ENCODE results near the gene CAPZB.

CAPZB gene

DNA sequence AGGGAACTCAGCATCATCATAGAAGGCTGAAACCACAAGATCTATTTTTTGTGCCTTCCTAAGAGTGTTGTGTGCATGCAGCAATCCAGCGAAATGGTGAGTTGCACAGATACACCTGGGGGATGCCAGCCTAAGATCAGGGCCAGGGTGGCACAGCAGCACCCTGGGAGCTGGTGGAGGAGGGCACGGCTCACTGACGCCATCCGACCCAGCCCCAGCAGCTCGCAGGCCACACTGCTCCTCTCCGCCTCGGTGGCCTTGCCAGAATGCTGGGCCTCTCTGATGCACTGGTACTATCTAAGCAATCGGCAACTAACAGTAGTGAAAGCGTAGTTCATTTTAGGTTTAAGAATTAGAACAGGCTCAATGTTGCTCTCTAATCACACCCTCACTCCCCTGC, 37.8 kb downstream of the CAPZB start:
- DNase-seq, result no peak

DNA sequence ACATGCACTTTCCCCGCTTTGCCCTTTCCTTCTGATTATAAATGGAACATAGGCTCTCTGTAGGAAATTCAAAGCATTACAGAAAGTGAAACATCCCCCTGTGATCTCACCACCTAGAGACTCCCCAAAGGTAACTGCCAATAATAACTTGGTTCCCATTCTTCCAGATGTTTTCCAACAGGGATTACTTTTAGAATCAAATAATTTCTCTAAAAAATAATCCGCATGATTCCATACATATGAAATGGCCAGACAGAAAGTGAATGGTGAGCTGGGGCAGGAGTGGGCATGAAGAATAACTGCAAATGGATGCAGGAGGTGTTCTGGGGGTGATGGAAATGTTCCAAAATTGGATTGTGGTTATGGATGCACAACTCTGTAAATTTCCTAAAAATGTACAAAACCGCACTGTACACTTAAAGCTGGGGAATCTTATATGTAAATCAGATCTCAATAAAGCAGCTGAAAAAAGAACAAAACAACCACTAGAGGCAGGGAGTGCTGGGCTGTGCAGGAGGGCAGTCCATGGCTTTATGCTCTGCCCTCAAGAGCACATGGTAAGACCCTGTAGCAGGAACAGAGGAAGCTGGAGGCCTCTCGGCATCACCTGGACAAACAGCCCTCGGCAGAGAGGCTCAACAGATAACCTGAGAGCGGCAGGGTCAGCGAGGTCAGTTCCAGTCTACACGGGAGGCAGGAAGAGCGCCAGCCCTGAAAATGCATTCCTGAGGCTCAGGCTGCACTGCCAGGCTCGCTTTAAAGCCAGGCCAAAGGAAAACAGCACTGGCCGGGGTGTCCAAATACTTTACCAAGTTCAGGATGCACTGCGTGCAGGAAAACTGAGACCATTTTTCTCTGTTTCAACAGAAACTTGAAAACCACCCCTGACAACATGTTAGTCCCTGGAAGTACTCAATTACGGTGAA, 39.7 kb downstream of the CAPZB start:
- no peak for DNase-seq

DNA sequence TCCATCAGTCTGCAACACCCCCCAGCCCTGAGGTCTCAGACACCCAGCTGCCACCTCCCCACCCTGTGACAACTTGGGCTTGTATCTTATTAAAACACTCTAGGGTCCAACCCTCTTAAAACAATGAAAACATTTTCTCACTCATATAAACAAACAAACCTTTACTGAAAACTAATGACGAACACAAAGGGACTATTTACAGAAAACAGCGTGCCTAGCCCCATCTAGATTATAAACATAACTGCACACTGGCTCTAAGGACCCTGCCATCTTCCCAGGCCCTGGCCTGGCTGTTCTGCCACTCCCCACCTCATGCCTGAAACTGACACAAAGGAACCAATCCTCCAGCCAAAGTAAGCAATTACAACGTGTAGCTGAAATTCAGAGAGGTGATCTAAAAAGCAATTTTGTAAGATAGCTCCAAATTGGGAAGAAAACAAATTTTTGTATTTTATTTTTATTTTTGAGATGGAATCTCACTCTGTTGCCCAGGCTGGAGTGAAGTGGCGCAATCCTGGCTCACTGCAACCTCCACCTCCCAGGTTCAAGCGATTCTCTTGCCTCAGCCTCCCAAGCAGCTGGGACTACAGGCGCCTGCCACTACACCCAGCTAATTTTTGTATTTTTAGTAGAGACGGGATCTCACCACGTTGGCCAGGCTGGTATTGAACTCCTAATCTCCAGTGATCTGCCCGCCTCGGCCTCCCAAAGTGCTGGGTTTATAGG, 40.9 kb downstream of the CAPZB start:
- no peak for DNase-seq

- no peak for DNase-seq
These were observed 42.0 kb downstream of the CAPZB start for GRCh38 chr1:19443326-19443725.

DNA sequence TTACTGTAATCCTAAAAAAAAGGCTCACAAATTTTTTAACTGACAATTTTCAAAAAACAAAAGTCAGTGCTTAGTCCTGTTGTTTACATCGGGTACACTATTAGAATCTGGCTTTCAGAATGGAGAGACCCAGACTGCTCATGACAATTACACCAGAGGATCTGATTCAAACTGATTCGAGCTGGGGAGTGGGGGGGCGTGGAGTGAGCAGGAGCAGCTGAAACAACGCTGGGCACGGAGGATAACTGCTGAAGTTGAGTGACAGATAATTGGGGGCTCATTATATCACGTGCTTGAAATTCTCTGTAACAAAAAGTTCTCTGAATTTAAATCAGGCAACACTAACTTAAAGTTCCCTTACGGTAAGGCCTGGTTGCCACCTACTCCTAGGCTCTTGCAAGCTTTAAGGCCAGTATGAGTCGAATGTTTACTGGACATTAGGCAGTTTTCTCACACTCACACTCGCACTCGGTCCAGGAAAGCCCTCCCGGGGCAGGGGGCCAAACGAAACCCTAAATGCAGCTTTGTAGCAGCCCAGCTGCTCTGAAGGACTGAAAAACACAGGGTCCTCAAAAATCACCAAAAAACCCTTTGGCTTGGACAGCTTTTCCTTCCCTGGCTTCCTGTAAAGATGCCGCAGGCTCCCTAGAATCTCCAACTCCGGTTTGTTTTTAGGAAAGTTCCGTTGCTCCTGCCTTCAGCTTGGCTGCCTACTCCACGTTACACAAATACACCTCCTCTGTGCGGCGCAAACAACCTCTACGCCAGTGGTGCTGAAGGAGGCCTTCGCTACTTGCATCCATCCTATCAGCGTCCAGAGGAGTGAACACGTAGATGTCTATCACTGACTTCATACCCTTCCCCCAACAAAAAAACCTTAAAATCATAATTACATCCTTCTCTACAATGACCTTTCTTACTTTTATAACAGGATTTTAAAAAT, 42.9 kb downstream of the CAPZB start:
- DNase-seq, result no peak

DNA sequence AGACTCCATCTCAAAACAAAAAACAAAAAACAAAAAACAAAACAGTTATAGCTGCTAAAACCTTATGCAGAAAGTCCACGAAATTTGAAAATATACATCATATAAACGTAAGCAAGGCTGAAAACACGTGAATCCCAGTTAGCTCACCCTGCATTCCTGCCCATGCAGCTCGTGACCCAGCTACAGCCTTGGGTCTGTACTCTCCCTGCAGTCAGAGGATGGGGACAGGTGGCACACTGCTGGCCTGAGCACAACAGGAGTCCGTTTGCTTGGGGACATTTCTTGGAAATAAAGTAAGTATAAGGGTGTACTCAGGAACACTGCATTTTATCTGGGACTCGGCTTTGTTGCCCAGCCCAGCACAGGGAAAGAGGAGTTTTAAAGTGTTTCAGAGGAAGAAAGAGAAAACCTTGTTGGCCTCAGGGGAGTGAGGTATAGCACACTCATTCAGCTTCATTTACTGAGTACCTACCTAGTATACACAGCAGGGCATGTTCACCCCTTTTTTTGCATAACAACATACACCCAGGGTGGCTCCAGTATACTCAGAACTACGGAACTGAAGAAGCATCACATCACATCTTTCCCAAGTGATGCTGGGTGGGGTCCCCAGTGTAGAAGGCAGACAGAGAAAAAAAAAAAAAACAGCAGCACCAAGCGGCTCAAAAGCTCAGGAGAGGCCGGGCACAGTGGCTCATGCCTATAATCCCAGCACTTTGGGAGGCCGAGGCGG, 44.1 kb downstream of the CAPZB start:
- DNase-seq, result no peak

DNA sequence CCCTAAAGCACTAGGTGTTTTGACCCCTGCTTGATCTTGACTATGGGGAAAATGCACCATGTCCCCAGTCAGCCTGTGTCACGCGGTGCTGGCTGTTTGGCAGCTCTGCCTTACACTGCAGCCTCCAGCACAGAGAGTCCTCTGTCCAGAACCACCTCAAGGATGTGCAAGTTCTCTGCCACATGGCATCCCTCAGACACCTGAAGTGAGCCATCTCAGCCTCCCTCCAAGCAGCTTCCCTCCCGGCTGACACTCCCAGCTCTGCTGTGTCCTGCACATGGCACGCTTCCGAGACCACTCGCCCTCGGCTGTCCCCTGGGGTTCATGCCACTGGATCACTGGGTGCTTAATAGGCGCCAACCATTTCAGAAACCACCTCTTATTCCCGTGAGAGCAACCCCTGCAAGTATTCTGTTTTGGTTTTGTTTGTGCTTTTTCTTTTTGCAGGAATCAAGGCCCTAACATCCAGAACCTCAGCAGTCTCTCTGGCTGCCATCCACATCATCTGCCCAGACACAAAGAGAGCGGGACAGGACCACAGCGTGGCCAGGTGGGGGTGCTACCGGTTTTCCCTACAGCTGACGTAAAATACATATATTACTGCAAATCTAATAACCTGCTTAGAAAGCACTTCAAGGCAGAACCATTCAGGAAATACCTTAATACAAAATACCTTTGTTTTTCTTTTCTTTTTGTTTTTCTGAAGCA, 45.7 kb downstream of the CAPZB start:
- DNase-seq, result no peak

GRCh38 chr1:19438516-19439195, 46.7 kb downstream of the CAPZB start:
- DNase-seq, result no peak

GRCh38 chr1:19437891-19438294, 47.4 kb downstream of the CAPZB start:
- DNase-seq, result no peak

- no peak for DNase-seq
These were observed 48.4 kb downstream of the CAPZB start for GRCh38 chr1:19436716-19437476.

DNA sequence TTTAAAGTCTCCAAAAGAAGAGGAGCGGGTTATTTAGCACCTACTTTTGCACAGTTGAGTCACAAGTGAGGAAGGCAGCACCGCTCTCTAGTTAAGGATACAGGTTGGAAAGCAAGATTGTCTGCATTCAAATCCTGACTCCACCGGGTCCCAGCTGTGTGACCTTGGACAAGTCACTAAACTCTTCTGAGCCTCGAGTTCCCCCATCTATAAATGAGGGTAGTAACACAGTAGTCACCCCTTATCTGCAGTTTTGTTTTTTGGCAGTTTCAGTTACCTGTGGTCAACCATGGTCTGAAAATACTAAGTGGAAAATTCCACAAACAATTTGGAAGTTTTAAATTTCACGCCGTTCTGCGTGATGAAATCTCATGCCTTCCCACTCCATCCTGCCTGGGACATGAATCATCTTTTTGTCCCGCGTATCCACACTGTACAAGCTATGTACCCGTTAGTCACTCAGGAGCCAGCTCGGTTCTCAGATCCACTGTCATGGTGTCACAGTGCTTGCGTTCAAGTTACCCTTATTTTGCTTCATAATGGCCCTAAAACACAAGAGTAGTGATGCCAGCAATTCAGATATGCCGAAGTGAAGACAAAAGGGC, 49.4 kb downstream of the CAPZB start:
- DNase-seq, result no peak

DNA sequence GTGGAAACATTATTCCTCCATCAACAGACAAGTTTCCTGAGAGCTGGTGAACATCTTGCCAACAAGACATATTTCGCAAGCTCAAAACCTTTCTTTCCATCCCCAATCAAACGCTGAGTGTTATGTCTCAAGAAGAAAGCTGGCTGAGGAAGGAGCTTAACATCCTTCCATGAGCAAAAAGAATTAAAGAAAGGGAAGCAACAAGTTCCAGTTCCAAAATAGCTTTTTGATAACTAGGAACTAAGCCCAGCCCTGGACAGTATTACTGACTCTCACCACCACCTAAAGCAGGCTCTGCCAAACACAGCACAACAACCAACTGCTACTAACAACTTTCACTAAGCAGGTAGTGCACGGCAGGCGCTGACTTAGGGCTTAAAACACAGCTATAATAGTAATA, 50.2 kb downstream of the CAPZB start:
- DNase-seq, result no peak

- no peak for DNase-seq
These were observed 51.7 kb downstream of the CAPZB start for GRCh38 chr1:19433719-19433998.

DNA sequence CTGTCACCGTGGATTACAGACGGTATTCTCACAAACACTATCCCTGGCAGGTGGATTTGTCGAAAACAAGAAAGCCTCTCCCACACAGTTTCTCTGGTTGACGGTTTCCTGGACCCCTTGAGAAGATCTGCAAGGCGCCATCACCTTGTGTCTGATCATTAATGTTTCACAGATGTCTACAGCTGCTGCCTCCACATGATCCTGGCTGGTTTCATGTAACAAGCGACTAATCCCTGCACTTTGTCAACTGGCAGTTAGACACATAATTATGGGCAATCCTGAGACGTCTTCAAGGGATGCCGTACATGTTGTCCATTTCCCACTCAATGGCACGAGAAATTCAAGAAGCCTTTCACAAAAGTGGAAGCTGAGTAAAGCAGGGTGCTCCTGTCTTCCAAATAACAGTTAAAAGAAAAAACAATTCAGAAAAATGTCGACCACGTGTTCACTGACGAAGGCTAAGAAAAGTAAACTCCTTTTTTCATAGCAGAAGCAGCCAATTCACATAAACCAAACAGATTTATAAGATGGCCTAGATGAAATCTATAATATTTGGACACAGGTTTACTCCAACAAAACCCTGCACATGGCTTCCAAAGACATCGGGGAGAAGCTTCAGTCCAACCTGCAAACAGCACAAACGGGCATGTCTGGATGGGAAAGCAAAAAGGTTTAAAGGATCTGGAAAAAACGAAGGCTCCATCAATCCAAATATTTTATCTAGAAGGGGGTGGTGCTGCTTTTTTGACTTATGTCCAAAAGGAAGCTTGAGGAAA, 52.2 kb downstream of the CAPZB start:
- DNase-seq, result no peak

- no peak for DNase-seq
These were observed 54.9 kb downstream of the CAPZB start for GRCh38 chr1:19430121-19431068.

- DNase-seq, result no peak
These were observed 55.7 kb downstream of the CAPZB start for GRCh38 chr1:19429611-19430010.

- no peak for DNase-seq
These were observed 58.1 kb downstream of the CAPZB start for GRCh38 chr1:19427087-19427781.
